HT1080 (cell line): Measurements from ENCODE around the gene PRDX3. TPM values are rescaled to one million over a fixed set of nuclear protein-coding genes. Genes with fewer than 3 reads are reported as not detected.

Experiments
- DNase-seq: peaks from one replicate; pipeline ENCODE4 v3.0.0-alpha.2; 2015; ENCODE audit warnings: low read depth
- polyA plus RNA-seq, 2 experiments: library from polyadenylated mRNA; depleted of rRNA; stranded (reverse); fragments of >200 nt; gene quantifications; 2 replicates each; pipeline ENCODE4 v1.2.3, GENCODE V29; 2015
- total RNA-seq: library from RNA; depleted of rRNA; stranded (reverse); fragments of >200 nt; shearing (Covaris generic); gene quantifications from 2 replicates; pipeline ENCODE4 v1.2.3, GENCODE V29; 2014; rRNA removed

Gene PRDX3
- total RNA-seq: 269 and 341 TPM in 2 replicates
- polyA plus RNA-seq (2015; cell fraction: cytosol; rRNA removed): 304 and 316 TPM in 2 replicates
- polyA plus RNA-seq (2015; cell fraction: nucleus; rRNA removed): 222 and 241 TPM in 2 replicates

- peak; percentile 86 for DNase-seq
These were observed at the start of gene PRDX3 for GRCh38 chr10:119178372-119179119. Gene PRDX3 (minus strand): TSS chr10:119178812. CDS start chr10:119178790, 22 bp downstream.

- DNase-seq: no peak
These were observed 49.2 kb upstream of the PRDX3 start for GRCh38 chr10:119227825-119228224.

- no peak for DNase-seq
These were observed 46.6 kb upstream of the PRDX3 start for GRCh38 chr10:119225083-119225658.

DNA sequence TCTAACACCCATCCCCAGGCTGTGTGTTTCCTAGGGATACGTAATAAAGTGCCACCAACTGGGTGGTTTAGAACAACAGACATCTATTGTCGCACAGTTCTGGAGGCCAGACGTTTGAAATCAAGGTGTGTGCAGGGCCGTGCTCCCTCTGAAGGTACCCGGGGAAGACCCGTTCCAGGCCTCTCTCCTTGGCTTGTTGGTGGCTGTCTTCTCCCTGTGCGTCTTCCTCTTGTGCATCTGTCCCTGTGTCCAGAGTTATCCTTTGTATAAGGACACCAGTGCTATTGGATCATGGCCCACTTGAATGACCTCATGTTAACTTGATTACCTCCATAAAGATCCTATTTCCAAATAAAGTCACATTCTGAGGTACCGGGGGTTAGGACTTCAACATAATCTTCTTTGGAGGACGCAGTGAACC lies 44.4 kb upstream of the PRDX3 start:
- no peak for DNase-seq

GRCh38 chr10:119222537-119222936 lies 43.9 kb upstream of the PRDX3 start:
- DNase-seq: no peak

DNA sequence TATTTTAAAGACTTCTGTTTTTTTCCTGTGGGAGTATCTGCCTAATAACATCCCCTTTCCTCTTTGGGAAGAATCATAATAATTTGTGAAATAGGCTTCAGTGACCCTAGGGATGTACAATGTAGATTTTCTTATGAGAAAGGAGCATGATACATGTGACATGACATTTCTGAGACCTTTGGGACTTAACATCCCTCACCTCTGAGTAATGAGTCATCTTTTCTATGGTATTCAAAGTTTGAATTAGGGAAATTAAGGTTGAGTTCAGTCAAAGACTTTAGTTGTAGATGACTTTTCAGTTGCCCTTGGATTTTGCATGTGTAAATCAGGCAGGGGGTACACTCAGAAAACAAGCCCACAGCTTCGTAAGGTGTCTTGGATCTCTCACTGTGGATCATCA lies 43.1 kb upstream of the PRDX3 start:
- no peak for DNase-seq

DNA sequence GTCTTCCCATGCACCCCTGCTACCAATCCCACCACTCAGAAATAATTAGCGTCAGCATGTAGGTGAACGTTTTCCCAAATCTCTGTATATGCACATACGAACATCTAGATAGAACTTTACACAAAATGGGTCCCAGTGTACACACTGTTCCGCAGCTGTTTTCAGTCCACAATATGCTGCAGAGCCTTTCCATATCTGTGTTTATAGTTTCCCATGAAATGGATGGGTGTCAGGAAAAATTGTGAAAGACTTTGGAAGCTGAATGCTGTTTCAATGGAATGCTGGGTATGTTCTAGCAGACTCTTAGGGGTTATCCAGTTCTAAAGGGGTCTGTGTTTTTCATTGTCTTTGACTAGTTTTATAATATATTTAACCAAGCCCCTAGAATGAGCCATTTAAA lies 42.6 kb upstream of the PRDX3 start:
- DNase-seq: no peak

- DNase-seq: no peak
These were observed 41.3 kb upstream of the PRDX3 start for GRCh38 chr10:119219871-119220270.

- DNase-seq: no peak
These were observed 39.4 kb upstream of the PRDX3 start for GRCh38 chr10:119217991-119218490.

- DNase-seq: no peak
These were observed 38.8 kb upstream of the PRDX3 start for GRCh38 chr10:119217401-119217800.

- DNase-seq: no peak
These were observed 37.5 kb upstream of the PRDX3 start for GRCh38 chr10:119216127-119216526.

GRCh38 chr10:119215371-119215770 lies 36.8 kb upstream of the PRDX3 start:
- no peak for DNase-seq

DNA sequence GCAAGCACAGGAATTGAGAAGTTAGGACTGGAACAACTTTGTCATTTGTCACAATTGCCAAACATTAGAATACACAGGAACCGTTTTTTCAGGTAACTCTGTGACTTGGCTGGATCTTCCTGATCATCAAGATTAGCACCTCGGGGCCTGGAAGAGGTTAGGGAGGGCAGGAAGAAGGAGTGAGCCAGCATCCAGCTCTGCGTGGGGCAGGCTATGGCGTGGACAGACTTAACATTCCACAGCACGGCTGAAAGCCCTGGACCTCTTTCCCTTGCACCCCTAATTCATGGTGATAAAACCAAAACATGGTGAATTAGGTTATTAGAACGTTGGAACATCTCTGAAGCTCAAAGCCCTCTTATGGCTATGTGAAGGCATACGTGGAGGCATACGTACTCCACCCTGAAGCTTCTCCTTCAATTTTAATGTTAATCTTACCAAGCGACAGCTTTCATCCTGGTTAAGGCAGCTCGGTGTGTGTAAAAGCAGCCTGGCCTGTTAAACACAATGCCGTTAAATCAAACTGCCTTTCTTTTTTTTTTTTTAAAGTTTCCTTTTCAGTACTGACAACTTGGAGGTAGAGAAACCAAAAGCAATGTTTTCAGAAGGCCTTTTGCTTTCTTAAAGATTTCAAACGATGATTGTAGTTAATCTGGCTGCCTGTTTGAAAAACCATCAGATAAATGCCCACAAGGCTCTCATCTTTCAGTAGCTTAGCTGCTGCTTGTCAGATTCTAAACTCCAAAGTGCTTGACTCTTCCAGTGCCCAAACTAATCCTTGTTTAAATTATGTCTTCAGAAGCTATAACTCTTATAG lies 33.2 kb upstream of the PRDX3 start:
- DNase-seq: no peak

GRCh38 chr10:119211176-119211575 lies 32.6 kb upstream of the PRDX3 start:
- no peak for DNase-seq

GRCh38 chr10:119210633-119211032 lies 32.0 kb upstream of the PRDX3 start:
- no peak for DNase-seq

GRCh38 chr10:119209736-119210355 lies 31.2 kb upstream of the PRDX3 start:
- DNase-seq: no peak

DNA sequence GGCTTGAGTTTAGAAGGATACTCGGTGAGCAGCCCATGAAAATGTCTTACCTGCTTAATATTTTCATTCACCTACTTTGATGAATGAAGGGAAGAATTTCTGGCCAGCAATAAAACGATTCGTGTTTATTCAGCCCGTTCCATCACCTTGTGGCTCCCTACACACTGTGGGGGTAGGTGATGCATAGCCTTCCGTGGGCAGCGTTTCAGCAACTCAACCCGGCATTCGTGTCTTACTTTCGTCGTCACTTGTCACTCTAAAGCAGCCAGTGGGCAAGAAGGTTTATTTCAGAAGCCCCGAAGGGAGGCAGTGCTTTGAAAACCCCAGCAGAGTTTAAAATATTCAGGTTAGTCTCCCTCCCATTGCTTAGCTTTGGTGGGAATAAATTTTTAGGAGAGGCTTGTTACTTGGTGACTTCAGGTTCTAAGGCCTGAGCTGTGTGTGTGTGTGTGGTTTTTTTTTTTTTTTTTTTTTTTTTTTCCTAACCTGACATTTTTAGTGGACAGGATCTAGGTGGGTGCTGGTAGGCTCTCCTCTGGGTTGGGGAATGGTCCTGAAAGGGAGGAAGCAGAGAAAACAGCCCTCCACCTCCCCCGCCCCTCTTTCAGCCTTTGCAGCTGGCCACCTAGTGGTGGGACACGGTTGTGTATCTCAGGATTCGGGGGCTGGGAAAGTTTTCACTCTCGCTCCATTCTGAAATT lies 30.6 kb upstream of the PRDX3 start:
- peak; percentile 50 for DNase-seq

- DNase-seq: peak; percentile 20
These were observed 29.9 kb upstream of the PRDX3 start for GRCh38 chr10:119208553-119208940.

DNA sequence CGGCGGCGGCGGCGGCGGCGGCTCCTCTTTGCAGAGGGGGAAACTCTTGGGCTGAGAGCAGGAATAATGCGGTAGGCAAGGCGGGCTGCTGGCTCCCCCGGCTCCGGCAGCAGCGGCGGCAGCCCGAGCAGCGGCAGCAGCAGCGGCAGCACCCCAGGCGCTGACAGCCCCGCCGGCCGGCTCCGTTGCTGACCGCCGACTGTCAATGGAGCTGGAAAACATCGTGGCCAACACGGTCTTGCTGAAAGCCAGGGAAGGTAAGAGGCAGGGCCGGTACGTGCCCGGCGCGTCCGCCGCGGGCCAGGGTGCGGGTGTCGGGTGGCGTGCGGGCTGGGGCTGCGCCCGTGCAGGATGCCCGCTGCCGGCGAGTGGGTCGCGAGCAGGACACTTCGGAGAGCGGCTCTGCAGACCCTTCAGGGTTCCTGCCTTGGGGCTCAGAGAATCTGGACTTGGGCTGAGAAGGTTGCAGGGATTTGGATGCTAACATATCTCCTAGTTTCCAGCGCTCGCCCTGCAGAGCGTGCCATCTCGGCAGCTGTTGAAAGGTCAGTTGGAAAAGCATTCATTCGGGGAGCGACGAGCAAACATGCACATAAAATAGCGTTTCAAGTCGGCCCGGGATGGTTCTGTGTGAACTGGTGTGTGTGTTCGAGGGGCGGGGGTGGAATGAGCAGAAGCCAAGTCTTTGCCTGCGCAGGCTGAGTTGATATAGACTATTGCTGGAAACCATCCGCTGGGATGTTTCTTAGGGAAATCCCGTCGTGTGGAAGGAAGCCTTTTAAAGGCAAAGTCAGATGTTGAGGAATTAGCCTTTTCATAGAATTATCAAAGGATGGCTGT lies 29.3 kb upstream of the PRDX3 start:
- peak; percentile 41 for DNase-seq

- peak; percentile 96 for DNase-seq
These were observed 28.7 kb upstream of the PRDX3 start, which contains the start of gene GRK5 for GRCh38 chr10:119207366-119207666. Gene GRK5 (plus strand): TSS chr10:119207571. CDS start chr10:119207918, 347 bp downstream.
